ENCODE measurements around the gene ARHGAP15.

DNA sequence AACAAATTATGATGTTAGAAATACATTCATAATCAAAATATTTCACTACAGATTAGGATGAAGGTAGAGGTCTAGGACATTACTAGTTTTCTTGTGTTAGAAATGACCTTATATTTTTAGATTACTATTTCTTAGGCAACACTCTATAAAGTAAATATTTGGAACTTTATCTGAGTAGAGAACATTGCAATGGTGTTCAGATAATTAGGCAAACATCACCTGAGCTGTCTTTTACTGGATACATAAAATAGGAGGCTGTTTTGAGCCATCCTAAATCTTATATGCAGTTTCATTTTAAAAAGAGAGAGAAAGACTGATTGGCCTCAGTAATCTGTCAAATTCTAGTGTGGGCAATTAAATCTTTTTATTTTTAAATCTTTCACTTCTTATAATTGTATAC lies 304.6 kb downstream of the ARHGAP15 start:
- TF ChIP-seq, protein P1, sequence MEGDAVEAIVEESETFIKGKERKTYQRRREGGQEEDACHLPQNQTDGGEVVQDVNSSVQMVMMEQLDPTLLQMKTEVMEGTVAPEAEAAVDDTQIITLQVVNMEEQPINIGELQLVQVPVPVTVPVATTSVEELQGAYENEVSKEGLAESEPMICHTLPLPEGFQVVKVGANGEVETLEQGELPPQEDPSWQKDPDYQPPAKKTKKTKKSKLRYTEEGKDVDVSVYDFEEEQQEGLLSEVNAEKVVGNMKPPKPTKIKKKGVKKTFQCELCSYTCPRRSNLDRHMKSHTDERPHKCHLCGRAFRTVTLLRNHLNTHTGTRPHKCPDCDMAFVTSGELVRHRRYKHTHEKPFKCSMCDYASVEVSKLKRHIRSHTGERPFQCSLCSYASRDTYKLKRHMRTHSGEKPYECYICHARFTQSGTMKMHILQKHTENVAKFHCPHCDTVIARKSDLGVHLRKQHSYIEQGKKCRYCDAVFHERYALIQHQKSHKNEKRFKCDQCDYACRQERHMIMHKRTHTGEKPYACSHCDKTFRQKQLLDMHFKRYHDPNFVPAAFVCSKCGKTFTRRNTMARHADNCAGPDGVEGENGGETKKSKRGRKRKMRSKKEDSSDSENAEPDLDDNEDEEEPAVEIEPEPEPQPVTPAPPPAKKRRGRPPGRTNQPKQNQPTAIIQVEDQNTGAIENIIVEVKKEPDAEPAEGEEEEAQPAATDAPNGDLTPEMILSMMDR (IDR thresholded peaks at IDR 0.05): no peak
- TF ChIP-seq POLR2AphosphoS5 (IDR thresholded peaks at IDR 0.05; ENCODE audit: low read depth, low read length): no peak
- TF ChIP-seq, protein P2, sequence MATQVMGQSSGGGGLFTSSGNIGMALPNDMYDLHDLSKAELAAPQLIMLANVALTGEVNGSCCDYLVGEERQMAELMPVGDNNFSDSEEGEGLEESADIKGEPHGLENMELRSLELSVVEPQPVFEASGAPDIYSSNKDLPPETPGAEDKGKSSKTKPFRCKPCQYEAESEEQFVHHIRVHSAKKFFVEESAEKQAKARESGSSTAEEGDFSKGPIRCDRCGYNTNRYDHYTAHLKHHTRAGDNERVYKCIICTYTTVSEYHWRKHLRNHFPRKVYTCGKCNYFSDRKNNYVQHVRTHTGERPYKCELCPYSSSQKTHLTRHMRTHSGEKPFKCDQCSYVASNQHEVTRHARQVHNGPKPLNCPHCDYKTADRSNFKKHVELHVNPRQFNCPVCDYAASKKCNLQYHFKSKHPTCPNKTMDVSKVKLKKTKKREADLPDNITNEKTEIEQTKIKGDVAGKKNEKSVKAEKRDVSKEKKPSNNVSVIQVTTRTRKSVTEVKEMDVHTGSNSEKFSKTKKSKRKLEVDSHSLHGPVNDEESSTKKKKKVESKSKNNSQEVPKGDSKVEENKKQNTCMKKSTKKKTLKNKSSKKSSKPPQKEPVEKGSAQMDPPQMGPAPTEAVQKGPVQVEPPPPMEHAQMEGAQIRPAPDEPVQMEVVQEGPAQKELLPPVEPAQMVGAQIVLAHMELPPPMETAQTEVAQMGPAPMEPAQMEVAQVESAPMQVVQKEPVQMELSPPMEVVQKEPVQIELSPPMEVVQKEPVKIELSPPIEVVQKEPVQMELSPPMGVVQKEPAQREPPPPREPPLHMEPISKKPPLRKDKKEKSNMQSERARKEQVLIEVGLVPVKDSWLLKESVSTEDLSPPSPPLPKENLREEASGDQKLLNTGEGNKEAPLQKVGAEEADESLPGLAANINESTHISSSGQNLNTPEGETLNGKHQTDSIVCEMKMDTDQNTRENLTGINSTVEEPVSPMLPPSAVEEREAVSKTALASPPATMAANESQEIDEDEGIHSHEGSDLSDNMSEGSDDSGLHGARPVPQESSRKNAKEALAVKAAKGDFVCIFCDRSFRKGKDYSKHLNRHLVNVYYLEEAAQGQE (IDR thresholded peaks at IDR 0.05; ENCODE audit: insufficient read depth in 1 of 2, low read depth in 2 of 2, low read length in 1 of 2): no peak
- no peak for TF ChIP-seq SIN3A (IDR thresholded peaks at IDR 0.05; ENCODE audit: borderline replicate concordance, insufficient read depth, low read depth, low read length)
- TF ChIP-seq TCF7L2 (IDR thresholded peaks at IDR 0.05; ENCODE audit: low read depth, low read length): no peak
